ENCODE results near the gene TUBA4B.
"Not testable (repeated sequence)": the region's sequence is repeated elsewhere in the genome, so short reads cannot be mapped to it uniquely, and the experiment has no call there.

Gene TUBA4B

GRCh38 chr2:219273937-219274336 lies 20.9 kb downstream of the TUBA4B start:
- no peak for DNase-seq (ENCODE audit: low read depth, low spot score)

DNA sequence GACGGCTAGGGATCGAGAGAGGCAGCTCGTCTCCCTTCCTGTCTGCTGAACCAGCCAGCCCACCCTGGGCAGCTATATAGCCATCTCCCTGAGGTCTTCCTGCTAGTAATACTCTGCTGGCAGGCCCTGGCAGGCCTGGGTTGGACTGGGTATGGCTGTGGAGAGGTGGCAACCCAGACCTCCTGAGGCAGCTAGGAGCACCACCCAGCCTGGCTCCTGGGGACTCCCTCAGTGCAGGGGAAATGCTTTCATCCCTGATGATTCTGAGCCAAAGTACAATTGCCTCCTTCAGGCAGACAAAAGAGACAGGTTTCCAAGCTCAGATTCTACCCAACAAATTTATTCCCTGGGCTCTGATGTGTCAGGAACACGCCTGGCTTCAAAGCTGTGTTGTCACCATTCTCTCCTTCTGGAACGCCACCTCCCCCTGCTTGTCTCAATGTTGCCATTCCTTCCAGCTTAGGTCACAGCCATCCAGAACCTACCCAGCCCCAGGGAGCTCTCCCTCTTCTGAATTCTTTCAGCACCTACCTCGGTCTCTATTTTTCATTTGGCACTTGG lies 21.4 kb downstream of the TUBA4B start:
- no peak for DNase-seq (ENCODE audit: low read depth, low spot score)

- no peak for DNase-seq (ENCODE audit: low read depth, low spot score)
Observed at GRCh38 chr2:219277703-219278654, 24.9 kb downstream of the TUBA4B start.

- no peak for DNase-seq (ENCODE audit: low read depth, low spot score)
Observed at GRCh38 chr2:219278655-219279150, 25.7 kb downstream of the TUBA4B start.

- peak; percentile 94 for DNase-seq (ENCODE audit: low read depth, low spot score)
Observed at GRCh38 chr2:219279151-219279915, 26.3 kb downstream of the TUBA4B start, which contains the start of gene DNAJB2. TSS of gene DNAJB2 (plus strand) at chr2:219279366. CDS start at chr2:219279834, 468 bp downstream.

DNA sequence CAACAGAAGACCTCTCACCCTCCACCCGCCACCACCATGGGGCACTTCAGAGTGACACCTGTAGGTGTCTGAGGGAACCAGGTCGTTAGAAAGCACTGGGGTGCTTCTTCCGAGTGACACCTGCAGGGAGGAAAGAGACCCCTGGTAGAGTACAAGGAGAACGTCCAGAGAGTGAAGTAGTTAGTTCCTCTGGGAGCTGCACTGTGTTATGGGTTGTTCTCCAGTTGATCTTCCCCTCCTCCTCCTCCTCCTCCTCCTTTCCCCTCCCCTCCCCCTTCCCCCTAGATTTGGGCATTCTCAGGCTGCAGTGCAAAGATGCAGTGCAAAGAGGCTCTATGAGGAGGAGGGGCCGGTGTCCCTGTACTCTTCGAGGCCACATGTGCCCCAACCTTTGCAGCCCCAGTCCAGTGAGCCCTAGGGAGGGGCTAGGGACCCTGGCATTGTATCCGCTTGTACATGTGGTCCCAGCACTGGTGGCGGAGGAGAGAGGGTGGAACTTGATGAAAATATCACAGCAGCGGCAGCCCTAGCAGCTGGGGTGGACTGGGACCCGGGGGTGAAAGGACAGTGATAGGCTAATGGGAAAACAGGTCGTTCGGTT lies 27.0 kb downstream of the TUBA4B start:
- DNase-seq (ENCODE audit: low read depth, low spot score) = no peak

DNA sequence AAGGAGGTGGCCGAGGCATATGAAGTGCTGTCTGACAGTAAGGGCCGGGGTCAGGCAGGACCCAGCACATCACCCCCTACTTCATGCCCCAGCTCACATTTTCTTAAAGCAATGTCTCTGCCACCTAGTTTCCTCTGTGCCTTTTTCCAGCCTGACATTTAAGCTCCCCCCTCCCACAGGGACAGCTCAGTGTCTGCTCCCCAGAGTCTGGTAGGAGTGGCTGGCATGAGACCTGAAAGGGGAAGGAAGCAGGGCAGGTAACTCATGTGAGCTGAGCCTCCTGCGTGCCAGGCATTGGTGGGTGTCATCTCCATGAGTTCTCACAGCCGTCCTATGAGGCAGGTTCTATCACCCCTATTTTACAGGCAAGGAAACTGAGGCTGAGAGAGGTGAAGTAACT lies 27.6 kb downstream of the TUBA4B start:
- DNase-seq (ENCODE audit: low read depth, low spot score) = no peak

- DNase-seq (ENCODE audit: low read depth, low spot score) = no peak
Observed at GRCh38 chr2:219281588-219281987, 28.5 kb downstream of the TUBA4B start.

DNA sequence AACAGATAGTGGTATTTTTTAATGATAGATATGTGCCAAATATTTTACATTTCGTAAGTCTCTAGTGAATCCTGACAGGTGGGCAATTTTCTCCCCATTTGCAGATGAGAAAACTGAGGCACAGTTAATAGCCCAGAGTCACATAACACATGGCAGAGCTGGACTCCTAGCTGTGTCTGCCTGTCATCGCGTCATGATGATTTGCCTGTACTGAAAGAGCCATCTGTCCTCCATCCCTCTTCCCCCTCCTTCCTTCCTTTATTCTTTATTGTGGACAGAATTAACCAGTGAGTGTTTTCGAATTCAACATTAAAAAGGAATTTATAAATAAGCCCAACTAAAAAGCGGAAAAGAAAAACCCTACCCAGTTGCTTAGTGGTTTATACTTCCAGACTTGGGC lies 29.3 kb downstream of the TUBA4B start:
- DNase-seq (ENCODE audit: low read depth, low spot score) = no peak

DNA sequence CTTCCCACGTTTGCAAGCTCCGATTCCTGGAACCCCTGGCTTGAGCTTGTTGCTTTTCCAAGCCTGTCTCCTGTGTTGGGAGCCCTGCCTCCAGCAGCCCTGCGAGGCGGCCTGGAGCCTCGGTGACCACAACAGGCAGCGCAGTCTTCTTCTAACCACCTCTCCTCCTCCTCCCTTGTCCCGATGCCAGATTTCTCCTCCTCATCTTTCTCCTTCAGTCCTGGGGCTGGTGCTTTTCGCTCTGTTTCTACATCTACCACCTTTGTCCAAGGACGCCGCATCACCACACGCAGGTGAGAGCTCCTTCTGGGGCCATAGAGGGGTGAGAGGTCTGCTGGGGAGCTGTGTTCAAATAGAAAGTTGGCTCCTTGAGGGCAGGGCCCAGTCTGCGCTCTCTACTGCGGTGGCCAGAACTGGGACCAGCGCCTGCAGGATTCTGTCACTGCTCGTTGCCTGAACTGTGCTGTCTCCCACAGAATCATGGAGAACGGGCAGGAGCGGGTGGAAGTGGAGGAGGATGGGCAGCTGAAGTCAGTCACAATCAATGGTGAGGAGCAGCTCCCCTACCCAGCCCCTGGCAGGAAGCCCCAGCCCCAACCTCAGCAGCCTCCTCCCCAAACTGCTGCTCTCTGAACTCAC lies 30.0 kb downstream of the TUBA4B start:
- no peak for DNase-seq (ENCODE audit: low read depth, low spot score)

- no peak for DNase-seq (ENCODE audit: low read depth, low spot score)
Observed at GRCh38 chr2:219284501-219285372, 31.7 kb downstream of the TUBA4B start.

DNA sequence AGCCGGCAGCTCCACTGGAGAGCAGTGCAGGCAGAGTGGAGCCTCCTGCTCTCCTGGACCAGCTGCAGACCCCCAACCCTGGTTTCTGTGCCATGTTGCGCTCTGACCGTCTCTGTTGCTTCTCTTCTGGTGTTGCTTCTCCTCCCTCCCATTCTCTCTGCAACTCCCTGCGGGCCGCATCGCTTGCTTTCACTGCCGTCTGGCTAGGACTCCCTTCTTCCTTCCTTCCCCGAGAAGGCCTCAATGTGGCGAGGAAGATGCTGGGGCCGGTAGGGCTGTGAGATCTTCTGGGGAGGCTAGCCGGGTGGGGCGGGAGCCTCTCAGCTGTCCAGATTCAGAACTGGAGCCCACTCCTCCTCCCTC lies 32.3 kb downstream of the TUBA4B start:
- DNase-seq (ENCODE audit: low read depth, low spot score) = no peak

DNA sequence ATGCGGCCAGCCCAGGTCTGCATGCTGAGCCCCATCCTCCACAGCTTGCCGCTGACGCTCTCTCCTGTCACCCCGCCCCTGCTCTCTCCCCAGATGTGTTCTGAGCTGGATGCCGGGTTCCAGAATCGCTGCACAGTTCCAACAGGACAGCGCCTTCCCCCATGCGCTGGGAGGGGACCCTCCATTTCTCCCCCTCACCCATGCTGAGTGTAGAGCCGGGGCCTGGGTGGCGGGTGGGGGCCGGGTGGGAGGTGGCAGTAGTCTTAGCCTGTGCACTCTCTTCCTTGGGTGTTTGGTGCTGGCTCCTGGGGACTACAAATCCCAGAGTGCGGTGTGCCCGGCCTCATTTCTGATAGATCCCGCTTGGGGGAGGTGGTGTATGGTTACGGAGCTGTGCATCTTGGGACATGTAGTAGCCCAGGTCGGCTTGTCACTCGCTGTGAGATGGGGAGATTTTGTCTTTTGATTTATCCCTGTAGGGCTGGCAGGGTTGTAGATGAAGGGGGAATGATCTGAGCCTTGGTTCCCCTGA lies 32.9 kb downstream of the TUBA4B start:
- no peak for DNase-seq (ENCODE audit: low read depth, low spot score)

- no peak for DNase-seq (ENCODE audit: low read depth, low spot score)
Observed at GRCh38 chr2:219286436-219287115, 33.5 kb downstream of the TUBA4B start.

GRCh38 chr2:219287116-219287440 lies 34.0 kb downstream of the TUBA4B start:
- DNase-seq (ENCODE audit: low read depth, low spot score) = not testable (repeated sequence)

DNA sequence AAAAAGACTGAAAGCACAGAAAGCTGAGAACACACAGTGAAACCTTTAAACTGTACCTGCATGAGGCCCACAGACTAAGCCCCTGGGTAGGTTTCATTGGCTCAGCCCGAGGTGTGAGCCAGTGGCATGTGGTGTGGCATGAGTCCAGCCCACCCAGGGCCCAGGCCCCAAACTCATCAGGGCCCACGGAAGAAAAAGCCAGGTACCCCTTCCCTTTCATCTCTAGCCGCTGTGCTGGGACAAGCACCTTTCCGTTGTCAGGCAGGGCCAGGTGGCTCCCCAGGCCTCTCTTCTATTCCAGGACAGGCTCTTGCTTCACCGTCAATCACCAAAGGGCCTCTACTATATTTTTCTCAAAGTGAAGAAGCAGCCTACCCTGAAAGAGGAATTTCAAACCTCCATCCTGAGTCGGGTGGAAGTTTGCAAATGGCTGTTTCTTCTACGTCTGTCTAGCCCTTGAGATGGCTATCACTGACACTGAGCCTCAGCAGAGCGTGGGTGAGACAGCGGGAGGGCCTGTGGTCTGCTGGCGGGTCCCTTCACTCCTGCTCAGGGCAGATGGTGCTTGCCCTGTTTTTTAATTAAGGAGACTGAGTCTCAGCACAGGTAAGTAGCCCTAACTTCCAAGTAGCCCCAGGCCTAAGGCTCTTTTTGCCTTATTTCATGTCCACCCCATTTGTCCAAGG lies 34.7 kb downstream of the TUBA4B start:
- DNase-seq (ENCODE audit: low read depth, low spot score) = no peak

GRCh38 chr2:219289195-219289536 lies 36.1 kb downstream of the TUBA4B start:
- no peak for DNase-seq (ENCODE audit: low read depth, low spot score)

DNA sequence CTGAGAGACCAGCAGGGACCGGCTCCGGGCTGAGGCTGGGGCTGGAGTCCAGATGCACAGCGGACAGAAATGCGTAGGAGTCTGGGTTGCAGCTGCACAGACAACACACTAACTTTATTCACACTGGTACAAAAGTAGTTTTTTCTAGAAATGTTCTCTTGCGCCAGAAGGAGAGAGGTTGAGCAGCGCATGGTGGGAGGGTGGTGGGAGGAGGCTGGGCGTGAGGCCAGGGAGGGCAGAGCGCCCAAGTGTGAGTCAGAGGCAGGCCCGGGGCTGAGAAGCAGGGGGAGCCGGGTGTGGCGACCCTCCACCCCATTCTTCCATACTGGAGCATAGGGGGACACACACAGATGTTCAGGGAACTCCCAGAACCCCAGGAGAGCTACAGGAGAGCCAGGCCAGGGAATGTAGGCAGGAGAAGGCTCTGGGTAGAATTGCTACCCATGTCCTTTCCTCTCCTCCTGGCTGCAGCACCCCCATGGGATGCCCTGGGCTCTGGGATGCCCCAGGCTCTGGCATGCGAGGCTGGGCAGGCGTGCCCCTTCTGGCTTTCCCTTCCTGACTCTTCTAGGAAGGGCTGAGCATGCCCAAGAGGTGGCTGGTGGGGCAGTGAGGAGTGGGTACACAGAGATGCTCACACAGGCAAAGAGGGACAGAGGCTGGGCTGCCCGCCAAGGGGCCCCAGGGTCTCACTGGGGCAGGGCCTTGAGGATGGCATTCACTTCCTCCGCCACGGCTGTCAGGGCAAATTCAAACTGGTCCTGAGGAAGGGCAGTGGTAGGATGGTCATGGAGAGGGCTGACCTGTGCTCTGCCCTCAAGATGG lies 36.7 kb downstream of the TUBA4B start:
- DNase-seq (ENCODE audit: low read depth, low spot score) = no peak

All from smooth muscle cell of the brain vasculature (primary cell).